ENCODE measurements around the gene HLA-DPA1.

- TF ChIP-seq CTCF (IDR thresholded peaks at IDR 0.05; ENCODE audit: low read depth, low read length, missing input control) (no peak), RXRA (IDR thresholded peaks at IDR 0.05) (no peak), FOXA2 (IDR thresholded peaks at IDR 0.05) (no peak)
These were observed 57.7 kb downstream of the HLA-DPA1 start for GRCh38 chr6:33015798-33016197.
